Body of pancreas (tissue), 4 donors: ENCODE data around the gene EIF2AK3. TPM values are rescaled to one million over a fixed set of nuclear protein-coding genes. Genes with fewer than 3 reads are reported as not detected.

Experiments
- ATAC-seq: fragments of 150-250 bp; one replicate; pipeline ENCODE4 v1.9.1; 2016
- DNase-seq, 4 donors: peaks; one replicate each; pipeline ENCODE4 v3.0.0-alpha.2; 2019
- H3K27ac ChIP-seq, 4 donors: fragments of 200-600 bp; sonication (generic); 1 replicate in 3 of 4; 2 replicates in 1 of 4; pipeline versions ENCODE4 v1.5.1 to v1.6.1; 2016 to 2019; ENCODE audit warnings: mild to moderate bottlenecking in 1 of 4, mixed read lengths in 1 of 4, moderate library complexity in 1 of 4
- H3K27me3 ChIP-seq, 2 donors: fragments of 200-600 bp; sonication (generic); one replicate each; pipeline ENCODE4 v1.6.0; 2016; ENCODE audit warnings: mild to moderate bottlenecking in 1 of 2
- H3K36me3 ChIP-seq, 2 donors: fragments of 200-600 bp; sonication (generic); replicated peaks in 1 of 2; 2 replicates each; pipeline ENCODE4 v1.5.1; 2016; ENCODE audit warnings: low read depth in 2 of 2; ENCODE audit not compliant: insufficient read depth in 1 of 2
- H3K4me1 ChIP-seq: fragments of 200-600 bp; sonication (generic); one replicate; pipeline ENCODE4 v1.6.0; 2016
- H3K4me3 ChIP-seq, 2 donors: fragments of 200-600 bp; sonication (generic); 1 replicate in 1 of 2; 2 replicates in 1 of 2; pipeline ENCODE4 v1.5.1; 2016 to 2019
- H3K9me3 ChIP-seq, 3 donors: fragments of 200-600 bp; sonication (generic); 1 replicate in 2 of 3; 2 replicates in 1 of 3; pipeline ENCODE4 v1.5.1; 2016
- CTCF ChIP-seq, 7 experiments: fragments of 450-650 bp in 4 of 7; fragments of 200-600 bp in 3 of 7; sonication (generic) in 3 of 7; IDR thresholded peaks; one replicate each; pipeline ENCODE4 v1.5.1; 2016 to 2019; ENCODE audit warnings: antibody characterized with exemption in 7 of 7
- POLR2A ChIP-seq, 3 donors: fragments of 450-650 bp; IDR thresholded peaks; one replicate each; pipeline ENCODE4 v1.6.1; 2016; ENCODE audit warnings: antibody characterized with exemption in 3 of 3, mild to moderate bottlenecking in 2 of 3
- WGBS, 2 donors: methylation state at CpG; one replicate each; pipeline ENCODE4 v1.1.5; 2017; 5-methylcytosine and 5-hydroxymethylcytosine counted together
- intact Hi-C: fragments of 100-400 bp; cut with DNase I; formaldehyde crosslinking; loops from one replicate; pipeline ENCODE4 v1.15.1; 2023
- total RNA-seq, 2 donors: library from RNA; depleted of rRNA; stranded (reverse); fragments of >200 nt; gene quantifications; one replicate each; pipeline ENCODE4 v1.1.0, GENCODE V29; 2016

Gene EIF2AK3
- total RNA-seq, 2 donors from 2014 or later = 42.5 to 43.6 TPM

GRCh38 chr2:88658881-88659537 is 31.7 kb upstream of the EIF2AK3 start:
- Histone ChIP-seq H3K4me1 (peaks cover 18% of the 10 kb centered on the region), H3K4me3 (no peak overlapping the region), H3K9me3 (no peaks in the 10 kb centered on the region), H3K27ac (peak overlapping the region; percentile 49 to 57 (median 56)), H3K36me3 (no peaks in the 10 kb centered on the region), H3K27me3 (no peaks in the 10 kb centered on the region)
- TF ChIP-seq POLR2A (IDR thresholded peaks at IDR 0.05) (no peak), CTCF (IDR thresholded peaks at IDR 0.05) (no peak)
- DNase-seq (peak in 3 of 4 donors; percentile 14 to 28 (median 23)), ATAC-seq (peak; percentile 67)
- intact Hi-C loops = no loop called here
- WGBS, 2 donors = 64 to 80% methylated on average over 4 of the region's 4 CpGs

- H3K36me3 ChIP-seq = no peaks in the 10 kb centered on the region
- H3K4me3 ChIP-seq = no peak overlapping the region
- no peak for TF ChIP-seq POLR2A (IDR thresholded peaks at IDR 0.05)
- no peak for TF ChIP-seq CTCF (IDR thresholded peaks at IDR 0.05)
- H3K9me3 ChIP-seq = no peaks in the 10 kb centered on the region
- H3K27ac ChIP-seq = peak overlapping the region in 2 of 4 donors; percentile 55 to 57
- H3K4me1 ChIP-seq = peaks cover 18% of the 10 kb centered on the region
- intact Hi-C loops = no loop called here
- no peak for DNase-seq
- ATAC-seq = peak; percentile 26
- WGBS, 2 donors = 29 to 40% methylated on average over 3 of the region's 3 CpGs
- no peaks in the 10 kb centered on the region for H3K27me3 ChIP-seq
Measured at GRCh38 chr2:88658326-88658725, 31.1 kb upstream of the EIF2AK3 start.

GRCh38 chr2:88657131-88657530 is 29.9 kb upstream of the EIF2AK3 start:
- no peak for ATAC-seq
- WGBS, 2 donors = 90 to 91% methylated on average over 2 of the region's 2 CpGs
- no peak overlapping the region for H3K27ac ChIP-seq

GRCh38 chr2:88656690-88657089 is 29.4 kb upstream of the EIF2AK3 start:
- ATAC-seq = no peak
- Histone ChIP-seq H3K4me1 (peaks cover 18% of the 10 kb centered on the region), H3K27me3 (no peaks in the 10 kb centered on the region), H3K27ac (no peak overlapping the region), H3K36me3 (no peaks in the 10 kb centered on the region), H3K4me3 (no peak overlapping the region), H3K9me3 (no peaks in the 10 kb centered on the region)
- no peak for TF ChIP-seq POLR2A (IDR thresholded peaks at IDR 0.05)
- TF ChIP-seq CTCF (IDR thresholded peaks at IDR 0.05) = no peak
- no peak for DNase-seq
- intact Hi-C loops = no loop called here
- 73 to 96% methylated on average over 3 of the region's 3 CpGs for WGBS, 2 donors

More at GRCh38 chr2:88657131-88657530, 29.9 kb upstream of the EIF2AK3 start:
- no peaks in the 10 kb centered on the region for H3K9me3 ChIP-seq
- DNase-seq = no peak
- intact Hi-C loops = no loop called here
- TF ChIP-seq CTCF (IDR thresholded peaks at IDR 0.05) = no peak
- no peak for TF ChIP-seq POLR2A (IDR thresholded peaks at IDR 0.05)
- H3K36me3 ChIP-seq = no peaks in the 10 kb centered on the region
- H3K4me1 ChIP-seq = peaks cover 18% of the 10 kb centered on the region
- H3K27me3 ChIP-seq = no peaks in the 10 kb centered on the region
- no peak overlapping the region for H3K4me3 ChIP-seq

GRCh38 chr2:88654714-88655113 is 27.4 kb upstream of the EIF2AK3 start:
- TF ChIP-seq POLR2A (IDR thresholded peaks at IDR 0.05) (no peak), CTCF (IDR thresholded peaks at IDR 0.05) (no peak)
- WGBS, 2 donors = 77 to 78% methylated on average over 2 of the region's 2 CpGs
- no peaks in the 10 kb centered on the region for H3K27me3 ChIP-seq

More at GRCh38 chr2:88654714-88655113, 27.4 kb upstream of the EIF2AK3 start:
- ATAC-seq (no peak), DNase-seq (no peak)
- no peak overlapping the region for H3K27ac ChIP-seq
- intact Hi-C loops = no loop called here
- no peak overlapping the region for H3K4me3 ChIP-seq
- H3K9me3 ChIP-seq = no peaks in the 10 kb centered on the region
- no peaks in the 10 kb centered on the region for H3K36me3 ChIP-seq
- peaks cover 15% of the 10 kb centered on the region for H3K4me1 ChIP-seq
